HL-60/S4 treated with retinoic acid at 250 ng/mL for 4 days and 3 days (cell line): ENCODE data around the gene OOSP1.
"Not testable (repeated sequence)": the region's sequence is repeated elsewhere in the genome, so short reads cannot be mapped to it uniquely, and the experiment has no call there.

Source experiments
- in situ Hi-C: fragments of 300-500 bp; cut with MboI; formaldehyde crosslinking; loops from 2 replicates; pipeline ENCODE4 v1.7.0; 2022; ENCODE audit warnings: low sequenced_read_pairs

The OOSP1 gene

DNA sequence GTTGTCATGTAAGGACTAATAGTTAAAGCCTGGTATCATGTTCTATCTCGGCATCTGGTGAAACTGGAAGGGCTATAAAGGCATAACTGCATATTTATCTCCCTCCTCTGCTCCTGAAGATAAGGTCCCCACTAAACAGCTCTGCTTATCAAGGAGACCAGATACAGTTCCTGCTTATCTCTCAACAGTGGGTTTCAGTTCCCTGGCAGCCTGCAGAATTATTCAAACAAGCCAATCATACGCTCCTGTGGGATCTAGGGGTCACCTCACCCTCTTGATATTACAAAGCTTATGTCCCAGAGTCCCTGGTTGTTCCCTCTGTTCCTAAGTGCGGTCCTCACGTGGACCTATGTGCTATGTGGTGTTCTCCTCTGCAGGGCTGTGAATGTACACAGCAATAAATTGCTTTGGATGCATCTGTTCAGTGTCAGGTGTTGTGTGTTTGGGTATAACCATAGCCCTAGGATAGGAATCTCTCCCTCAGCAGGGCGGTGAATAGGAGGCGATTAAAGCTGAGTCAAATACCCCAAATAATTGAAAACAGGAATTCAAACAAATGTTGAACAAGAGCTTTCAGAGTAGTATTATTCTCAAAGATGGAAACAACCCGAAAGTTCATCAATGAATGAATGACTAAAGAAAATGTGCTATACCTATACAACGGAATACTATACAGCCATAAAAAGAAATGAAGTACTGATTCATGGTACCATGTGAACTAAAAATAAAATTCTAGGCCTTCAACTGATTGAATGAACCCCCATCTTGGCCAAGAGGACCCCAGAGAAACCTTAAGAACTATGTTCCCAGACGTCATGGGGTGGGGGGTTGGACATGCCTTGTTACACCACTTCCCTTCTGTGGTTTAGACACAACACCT lies 22.5 kb downstream of the OOSP1 start:
- in situ Hi-C loops = no loop called here

DNA sequence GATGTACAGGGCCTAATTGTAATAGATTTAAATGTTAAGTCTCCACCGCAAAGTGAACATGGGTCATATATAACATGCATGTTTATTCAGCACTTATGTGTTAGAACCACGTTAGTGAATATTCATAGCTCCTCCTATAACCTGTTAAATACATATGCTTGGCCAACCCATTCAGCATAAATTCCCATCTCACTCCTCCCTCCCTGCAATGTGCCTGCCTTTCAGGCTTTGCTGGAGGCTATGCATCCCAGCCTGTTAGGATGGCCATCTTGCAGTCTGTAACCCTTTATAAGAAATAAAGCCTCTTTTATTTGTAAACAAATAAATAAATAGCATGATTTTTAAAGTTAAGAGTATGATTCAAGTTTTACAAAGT lies 23.9 kb downstream of the OOSP1 start:
- in situ Hi-C loops = no loop called here

DNA sequence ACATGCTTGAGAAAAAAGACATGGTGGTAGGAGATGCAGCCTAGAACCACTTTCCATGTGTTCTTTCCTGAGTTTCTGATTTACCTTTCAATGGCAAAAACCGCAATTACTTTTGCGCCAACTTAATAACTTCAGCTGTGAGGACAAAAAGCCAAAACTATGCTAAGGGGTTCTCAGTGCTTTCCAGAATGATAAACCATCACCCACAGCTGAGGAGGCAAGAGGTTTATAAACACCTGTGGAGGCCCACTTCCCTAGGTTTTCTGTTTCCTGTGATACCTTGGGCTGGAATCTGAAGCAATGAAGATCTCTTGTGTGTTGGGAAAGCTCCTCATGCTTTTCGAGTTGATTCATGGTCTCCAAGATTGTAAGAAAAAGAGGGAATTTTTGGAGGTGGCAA lies 25.5 kb downstream of the OOSP1 start, which contains the start of gene OOSP4A:
Gene OOSP4A (plus strand): TSS at position 301 of the 400 bp plus-strand sequence. CDS start 0 bp downstream, at position 301.
- in situ Hi-C loops = no loop called here

DNA sequence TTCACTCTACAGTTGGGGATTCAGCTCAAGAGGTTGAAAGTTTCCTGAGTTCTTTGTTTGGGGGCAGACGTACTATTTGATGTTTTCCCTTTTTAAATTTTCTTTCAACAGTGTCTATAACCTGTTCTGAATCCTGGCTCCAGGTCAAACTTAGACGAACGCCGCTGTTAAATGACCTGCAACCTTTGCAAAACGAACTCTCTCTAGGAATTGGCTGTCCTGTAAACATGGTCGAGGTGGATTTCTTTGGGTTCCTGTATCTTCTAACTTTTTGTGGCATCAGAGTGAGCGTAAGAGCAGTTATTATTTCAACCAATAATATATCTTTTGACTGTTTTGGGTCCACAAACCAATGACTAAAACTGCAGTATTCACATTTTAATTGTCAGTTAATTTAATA lies 27.2 kb downstream of the OOSP1 start:
- in situ Hi-C loops = no loop called here

DNA sequence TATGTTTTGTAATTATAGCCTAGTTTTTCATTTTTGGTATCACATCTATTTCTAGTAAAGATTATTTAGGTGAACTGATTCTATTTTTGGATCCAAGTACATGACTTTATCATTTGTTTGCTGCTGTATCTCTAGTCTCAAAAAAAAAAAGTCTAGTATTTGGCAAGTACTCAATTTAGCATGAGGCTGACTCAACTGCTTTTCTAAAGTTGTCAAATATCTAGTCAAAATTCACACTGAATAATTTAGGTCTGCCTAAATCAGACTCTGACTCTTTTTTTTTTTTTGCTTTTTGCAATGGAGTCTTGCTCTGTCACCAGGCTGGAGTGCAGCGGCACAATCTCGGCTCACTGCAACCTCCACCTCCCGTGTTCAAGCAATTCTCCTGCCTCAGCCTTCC lies 28.0 kb downstream of the OOSP1 start:
- in situ Hi-C loops = no loop called here

DNA sequence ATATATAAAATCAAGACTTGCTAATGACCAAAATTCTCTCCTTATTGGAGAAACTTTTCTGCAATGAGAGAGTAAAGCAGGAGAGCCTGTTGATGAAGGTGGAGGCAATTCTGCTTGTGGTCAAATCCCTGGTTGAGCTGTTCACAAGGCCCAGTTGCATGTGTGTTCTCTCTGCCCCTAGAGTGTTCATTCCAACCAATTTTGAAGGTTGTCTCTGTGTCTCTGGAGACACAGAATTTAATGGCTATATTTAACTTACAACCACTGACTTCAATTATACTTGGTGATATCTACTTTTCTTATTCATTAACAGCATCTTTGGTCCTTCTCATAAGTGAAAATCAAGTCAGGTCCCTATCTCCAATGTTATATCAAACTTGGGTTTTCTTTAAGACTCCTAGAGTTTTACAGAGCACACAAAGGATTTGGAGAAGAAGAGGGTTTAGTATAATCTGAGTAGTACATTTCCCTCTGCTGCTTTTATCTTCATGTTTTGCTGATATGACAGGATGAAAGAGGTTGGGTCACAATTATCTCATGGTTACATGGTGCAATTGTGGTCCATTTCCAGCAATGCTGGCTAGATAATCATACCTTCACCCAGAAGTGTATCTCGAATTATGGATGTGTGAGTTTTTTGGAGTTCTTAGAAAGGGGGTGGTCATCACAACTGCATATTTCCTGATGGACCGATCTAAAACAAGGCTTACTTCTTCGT lies 29.6 kb downstream of the OOSP1 start:
- in situ Hi-C loops = no loop called here

DNA sequence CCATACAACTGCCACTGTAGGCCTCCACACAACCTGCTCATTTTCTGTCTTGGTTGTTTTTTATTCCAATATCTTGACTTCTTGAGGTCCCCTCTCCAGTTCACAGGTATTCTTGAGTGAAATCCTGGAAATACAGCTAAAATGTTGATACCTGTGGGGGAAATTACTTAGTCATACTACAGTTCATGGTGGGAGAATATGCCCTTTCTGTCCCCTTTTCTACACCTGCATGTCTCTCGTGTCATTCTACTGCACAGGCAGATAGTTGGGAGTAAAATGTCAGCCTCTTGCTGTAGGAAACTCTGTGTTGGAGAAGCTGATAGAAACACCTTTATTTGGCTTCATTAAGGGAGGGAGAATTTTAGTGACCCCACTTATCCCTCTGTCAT lies 30.2 kb downstream of the OOSP1 start:
- in situ Hi-C loops = no loop called here

DNA sequence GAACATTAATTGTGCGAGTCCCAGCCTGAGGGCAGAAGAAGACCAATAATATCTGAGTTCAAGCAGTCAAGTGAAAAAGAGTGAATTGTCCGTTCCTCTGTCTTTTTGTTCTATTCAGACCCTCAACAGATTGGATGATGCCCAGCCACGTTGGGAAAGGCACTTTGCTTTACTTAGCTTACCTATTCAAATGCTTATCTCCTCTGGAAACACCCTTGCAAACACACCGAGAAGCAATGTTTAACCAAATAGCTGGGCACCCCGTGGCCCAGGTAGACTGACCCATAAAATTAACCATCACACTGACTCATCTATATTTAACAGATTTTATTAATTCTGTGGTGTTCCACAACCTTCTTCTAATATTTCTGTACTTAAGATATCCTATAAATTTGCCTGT lies 34.9 kb downstream of the OOSP1 start:
- in situ Hi-C loops = no loop called here

DNA sequence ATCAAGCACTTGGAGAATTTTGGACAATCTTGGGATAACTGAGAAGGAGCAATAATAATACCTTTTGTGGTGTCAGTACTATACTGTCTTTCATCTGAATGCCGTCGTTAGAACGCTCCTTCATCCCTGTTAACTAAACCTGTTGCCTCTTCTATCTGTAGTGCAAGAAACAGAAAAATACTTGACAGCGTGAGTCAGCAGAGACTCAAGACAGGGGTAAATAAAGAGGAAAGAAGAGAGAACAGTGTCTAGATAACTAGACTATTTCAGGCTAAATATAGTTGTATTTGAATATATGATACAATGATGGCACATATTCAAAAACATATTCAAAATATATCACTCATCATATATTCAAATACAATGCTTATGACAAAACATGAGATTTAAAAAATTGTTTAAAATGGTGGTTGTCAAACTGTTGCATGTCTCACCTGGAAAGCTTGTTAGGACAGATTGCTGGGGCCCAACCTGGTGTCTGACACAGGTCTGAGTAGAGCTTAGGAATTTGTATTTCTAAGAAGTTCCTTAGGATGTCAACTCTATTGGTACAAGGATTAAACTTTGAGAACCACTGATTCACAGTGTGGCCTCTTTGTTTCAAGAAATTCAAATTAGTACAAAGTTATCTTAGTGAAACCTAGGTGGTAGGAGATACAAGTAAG lies 43.0 kb downstream of the OOSP1 start:
- in situ Hi-C loops = no loop called here

DNA sequence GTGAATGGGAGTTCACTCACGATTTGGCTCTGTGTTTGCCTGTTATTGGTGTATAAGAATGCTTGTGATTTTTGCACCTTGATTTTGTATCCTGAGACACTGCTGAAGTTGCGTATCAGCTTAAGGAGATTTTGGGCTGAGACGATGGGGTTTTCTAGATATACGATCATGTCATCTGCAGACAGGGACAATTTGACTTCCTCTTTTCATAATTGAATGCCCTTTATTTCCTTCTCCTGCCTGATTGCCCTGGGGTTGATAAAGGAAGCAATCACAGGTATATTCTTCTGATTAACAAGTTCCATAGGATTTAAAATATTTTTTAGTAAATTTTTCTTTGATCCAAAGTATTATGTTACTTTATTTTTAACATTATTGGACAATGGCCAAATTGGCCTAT lies 43.8 kb downstream of the OOSP1 start:
- in situ Hi-C loops = not testable (repeated sequence)

DNA sequence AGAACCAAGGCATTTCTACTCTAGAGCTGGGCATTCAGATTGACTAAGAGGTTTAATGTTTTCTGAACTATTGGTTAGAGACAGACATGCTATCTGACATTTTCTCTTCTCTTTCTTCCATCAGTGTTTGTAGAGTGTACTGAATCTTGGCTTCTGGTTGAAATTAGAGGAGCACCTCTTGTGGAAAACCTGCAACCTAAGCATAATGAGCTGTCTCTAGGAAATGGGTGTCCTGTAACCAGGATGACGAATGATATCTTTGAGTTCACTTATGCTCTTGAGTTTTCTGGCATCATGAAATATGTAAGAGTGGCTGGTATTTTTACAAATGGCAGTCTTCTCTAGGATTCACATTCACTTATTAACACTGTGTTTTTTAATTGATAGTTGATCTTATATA lies 45.0 kb downstream of the OOSP1 start:
- in situ Hi-C loops = no loop called here

DNA sequence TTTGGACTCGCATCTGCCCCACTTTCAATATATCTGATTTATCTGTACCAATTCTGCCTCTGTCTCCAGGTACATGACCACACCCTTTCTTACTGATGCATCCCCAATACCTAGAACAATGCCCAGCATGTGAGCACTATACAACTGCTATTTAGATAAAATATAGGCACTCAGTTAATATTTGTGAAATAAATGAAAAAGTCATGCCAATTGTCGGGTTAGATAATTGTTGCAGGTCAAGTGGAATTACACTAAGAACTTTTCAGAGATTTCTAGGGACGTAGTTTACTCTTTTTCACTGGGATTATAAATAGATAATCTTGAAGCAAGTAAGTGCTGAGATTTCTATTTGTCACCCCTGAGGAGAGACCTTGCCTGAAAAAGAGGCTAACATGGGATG lies 46.1 kb downstream of the OOSP1 start:
- in situ Hi-C loops = no loop called here

DNA sequence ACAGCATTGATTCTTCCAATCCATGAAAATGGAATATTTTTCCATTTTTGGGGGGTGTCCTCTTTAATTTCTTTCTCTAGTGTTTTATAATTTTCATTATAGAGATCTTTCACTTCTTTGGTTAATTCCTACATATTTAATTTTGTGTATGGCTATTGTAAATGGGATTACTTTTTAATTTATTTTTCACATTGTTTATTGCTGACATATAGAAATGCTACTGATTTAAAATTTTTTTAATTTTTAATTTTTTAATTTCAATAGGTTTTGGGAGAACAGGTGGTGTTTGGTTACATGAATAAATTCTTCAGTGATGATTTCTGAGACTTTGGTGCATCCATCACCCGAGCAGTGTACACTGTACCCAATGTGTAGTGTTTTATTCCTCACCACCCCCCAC lies 52.2 kb downstream of the OOSP1 start:
- in situ Hi-C loops = no loop called here

DNA sequence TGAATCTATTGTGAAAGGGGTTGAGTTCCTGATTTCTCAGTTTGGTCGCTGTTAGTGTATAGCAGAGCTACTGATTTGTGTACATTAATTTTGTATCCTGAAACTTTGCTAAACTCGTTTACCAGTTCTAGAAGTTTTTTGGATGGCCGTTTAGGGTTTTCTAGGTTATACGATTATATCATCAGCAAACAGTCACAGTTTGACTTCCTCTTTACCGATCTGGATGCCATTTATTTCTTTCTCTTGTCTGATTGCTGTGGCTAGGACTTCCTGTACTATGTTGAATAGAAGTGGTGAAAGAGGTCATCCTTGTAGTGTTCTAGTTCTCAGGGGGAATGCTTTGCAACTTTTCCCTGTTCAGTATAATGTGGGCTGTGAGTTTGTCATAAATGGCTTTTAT lies 54.2 kb downstream of the OOSP1 start:
- in situ Hi-C loops = no loop called here

DNA sequence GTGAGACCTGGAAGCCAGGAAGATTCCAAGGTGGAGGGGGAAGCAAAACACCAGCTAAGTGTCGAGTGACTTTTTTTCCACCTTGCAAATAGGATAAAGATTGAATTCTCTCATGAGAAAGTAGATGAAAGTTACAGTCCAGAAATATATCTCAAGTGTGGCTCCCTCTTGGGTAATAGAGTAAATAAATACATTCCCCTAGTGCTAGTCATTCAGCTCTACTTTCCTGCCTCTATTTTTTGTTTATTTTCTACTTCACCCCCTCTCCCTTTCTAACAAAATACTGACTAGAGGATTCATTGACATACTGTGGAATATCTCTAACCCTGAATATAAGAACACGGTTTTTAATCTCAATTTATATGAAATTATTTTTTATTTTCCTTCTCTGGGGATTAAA lies 59.6 kb downstream of the OOSP1 start:
- in situ Hi-C loops = no loop called here

DNA sequence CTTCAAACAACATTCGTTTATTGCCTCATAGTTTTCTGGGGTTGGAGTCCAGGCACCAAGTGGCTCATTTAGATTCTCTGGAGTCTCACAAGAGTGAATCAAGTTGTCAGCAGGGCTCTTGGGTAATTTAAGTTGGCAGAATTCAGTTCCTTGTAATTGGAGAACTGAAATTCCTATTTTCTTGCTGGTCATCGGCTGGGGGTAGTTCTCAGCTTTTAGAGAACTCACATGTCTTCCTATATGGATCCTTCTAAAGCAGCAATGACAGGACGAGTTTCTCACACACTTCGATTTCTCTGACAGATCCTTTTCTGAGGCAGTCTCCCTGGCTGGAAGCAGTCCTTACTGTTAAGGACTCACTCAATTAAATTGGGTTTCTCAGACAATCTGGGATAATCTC lies 61.5 kb downstream of the OOSP1 start:
- in situ Hi-C loops = no loop called here

DNA sequence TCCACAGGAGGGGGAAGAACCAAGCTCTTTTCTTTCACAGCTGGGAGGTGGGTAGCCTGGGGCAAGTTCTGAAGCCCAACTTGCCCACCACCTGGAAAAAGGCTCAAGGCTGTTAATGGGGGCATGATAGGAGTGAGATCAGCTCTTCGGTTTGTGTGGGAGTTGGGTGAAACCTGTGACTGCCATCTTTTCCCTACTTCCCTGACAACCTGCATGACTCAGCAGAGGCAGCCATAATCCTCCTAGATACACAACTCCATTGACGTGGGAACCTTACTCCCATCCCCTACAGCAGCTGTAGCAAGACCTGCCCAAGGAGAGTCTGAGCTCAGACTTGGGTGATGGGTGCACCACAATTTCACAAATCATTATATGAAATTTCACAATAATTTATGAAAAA lies 65.5 kb downstream of the OOSP1 start:
- in situ Hi-C loops = no loop called here

DNA sequence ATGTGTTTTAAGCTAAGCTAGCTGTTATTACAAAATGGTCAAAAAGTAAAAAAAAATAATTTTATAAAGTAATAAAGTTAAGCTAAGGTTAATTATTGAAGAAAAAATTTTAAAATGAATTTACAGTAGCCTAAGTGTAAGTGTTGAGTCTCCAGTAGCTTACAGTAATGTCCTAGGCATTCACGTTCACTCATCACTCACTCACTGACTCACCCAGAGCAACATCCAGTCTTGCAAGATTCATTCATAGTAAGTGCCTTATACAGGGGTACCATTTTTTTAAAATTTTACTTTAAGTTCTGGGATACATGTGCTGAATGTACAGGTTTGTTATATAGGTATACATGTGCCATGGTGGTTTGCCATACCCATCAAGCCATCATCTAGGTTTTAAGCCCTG lies 67.1 kb downstream of the OOSP1 start:
- in situ Hi-C loops = no loop called here
